ENCODE data around the gene THRSP. TPM values are rescaled to one million over a fixed set of nuclear protein-coding genes. Genes with fewer than 3 reads are reported as not detected.

THRSP gene
- total RNA-seq, 1 donor from 2014 or later, result not detected

DNA sequence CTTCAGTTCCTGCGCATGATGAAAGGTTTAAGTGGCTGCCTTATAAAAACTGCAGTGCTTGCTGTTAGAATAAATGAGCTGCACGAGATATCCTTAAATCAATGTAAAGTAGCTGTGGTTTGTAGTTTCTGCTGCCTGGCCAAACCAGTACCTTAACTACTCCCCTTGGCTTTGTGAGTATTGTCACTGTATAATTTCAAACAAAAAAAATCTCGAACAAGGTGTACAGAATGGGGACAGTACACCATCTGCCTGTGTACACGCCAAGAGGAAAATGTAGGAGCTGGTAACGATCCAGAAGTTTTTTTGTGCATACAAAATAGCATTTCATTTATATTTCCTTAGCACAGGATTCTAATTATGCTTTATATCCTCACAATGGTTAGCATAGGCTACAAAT, 36.6 kb downstream of the THRSP start:
- no peak overlapping the region for H3K4me3 Mint-ChIP-seq (ENCODE audit: unreplicated experiment)

DNA sequence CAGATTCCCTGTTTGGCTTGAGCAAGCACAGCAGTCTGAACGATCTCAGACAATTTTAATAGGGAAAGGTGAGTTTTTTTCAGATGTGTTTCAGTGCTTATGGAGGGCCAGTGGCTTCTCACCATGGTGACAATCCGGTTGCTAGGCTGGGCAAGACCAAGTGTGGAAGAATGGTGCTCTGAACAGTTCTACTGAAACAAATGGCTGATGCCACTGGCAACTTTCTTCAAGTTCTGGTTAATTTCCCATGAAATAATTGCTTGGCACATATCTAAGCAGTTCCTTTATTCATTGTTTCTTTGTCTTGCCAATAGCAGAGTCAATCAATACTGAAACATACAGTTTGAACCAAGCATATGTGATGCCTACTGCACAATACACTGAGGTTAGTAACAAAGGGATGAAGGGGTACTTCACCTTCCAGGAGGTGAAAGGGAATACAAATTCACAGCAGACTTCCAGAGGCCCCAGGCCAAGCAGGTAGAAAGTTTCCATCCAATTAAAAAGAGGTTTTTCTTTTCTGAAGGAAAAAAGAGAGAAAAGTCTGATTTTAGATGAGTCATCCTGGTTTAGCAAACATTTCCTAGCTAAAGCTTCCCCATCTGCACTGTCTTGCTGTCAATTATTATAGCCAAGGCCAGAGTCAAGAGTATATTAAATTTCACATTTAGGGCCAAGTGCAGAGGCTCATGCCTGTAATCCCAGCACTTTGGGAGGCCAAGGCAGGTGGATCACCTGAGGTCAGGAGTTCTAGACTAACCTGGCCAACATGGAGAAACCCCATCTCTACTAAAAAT, 37.2 kb downstream of the THRSP start:
- Mint-ChIP-seq H3K27me3 (ENCODE audit: unreplicated experiment) (no peaks in the 10 kb centered on the region), H3K9me3 (ENCODE audit: unreplicated experiment) (no peaks in the 10 kb centered on the region), H3K27ac (ENCODE audit: unreplicated experiment) (peak overlapping the region; percentile 67), H3K4me1 (ENCODE audit: low read depth, unreplicated experiment) (peaks cover 7% of the 10 kb centered on the region), H3K4me3 (ENCODE audit: unreplicated experiment) (no peak overlapping the region), H3K36me3 (ENCODE audit: unreplicated experiment) (no peaks in the 10 kb centered on the region)
- TF ChIP-seq, protein P1, sequence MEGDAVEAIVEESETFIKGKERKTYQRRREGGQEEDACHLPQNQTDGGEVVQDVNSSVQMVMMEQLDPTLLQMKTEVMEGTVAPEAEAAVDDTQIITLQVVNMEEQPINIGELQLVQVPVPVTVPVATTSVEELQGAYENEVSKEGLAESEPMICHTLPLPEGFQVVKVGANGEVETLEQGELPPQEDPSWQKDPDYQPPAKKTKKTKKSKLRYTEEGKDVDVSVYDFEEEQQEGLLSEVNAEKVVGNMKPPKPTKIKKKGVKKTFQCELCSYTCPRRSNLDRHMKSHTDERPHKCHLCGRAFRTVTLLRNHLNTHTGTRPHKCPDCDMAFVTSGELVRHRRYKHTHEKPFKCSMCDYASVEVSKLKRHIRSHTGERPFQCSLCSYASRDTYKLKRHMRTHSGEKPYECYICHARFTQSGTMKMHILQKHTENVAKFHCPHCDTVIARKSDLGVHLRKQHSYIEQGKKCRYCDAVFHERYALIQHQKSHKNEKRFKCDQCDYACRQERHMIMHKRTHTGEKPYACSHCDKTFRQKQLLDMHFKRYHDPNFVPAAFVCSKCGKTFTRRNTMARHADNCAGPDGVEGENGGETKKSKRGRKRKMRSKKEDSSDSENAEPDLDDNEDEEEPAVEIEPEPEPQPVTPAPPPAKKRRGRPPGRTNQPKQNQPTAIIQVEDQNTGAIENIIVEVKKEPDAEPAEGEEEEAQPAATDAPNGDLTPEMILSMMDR (IDR thresholded peaks at IDR 0.05; ENCODE audit: partially characterized antibody, unreplicated experiment), result no peak
- DNase-seq, result no peak

More for the DNA sequence above, 36.6 kb downstream of the THRSP start:
- peaks cover 7% of the 10 kb centered on the region for H3K4me1 Mint-ChIP-seq (ENCODE audit: low read depth, unreplicated experiment)
- no peak for DNase-seq
- TF ChIP-seq, protein P1 (IDR thresholded peaks at IDR 0.05; ENCODE audit: partially characterized antibody, unreplicated experiment), result no peak
- H3K9me3 Mint-ChIP-seq (ENCODE audit: unreplicated experiment), result no peaks in the 10 kb centered on the region
- H3K36me3 Mint-ChIP-seq (ENCODE audit: unreplicated experiment), result no peaks in the 10 kb centered on the region
- H3K27ac Mint-ChIP-seq (ENCODE audit: unreplicated experiment), result no peak overlapping the region
- no peaks in the 10 kb centered on the region for H3K27me3 Mint-ChIP-seq (ENCODE audit: unreplicated experiment)

DNA sequence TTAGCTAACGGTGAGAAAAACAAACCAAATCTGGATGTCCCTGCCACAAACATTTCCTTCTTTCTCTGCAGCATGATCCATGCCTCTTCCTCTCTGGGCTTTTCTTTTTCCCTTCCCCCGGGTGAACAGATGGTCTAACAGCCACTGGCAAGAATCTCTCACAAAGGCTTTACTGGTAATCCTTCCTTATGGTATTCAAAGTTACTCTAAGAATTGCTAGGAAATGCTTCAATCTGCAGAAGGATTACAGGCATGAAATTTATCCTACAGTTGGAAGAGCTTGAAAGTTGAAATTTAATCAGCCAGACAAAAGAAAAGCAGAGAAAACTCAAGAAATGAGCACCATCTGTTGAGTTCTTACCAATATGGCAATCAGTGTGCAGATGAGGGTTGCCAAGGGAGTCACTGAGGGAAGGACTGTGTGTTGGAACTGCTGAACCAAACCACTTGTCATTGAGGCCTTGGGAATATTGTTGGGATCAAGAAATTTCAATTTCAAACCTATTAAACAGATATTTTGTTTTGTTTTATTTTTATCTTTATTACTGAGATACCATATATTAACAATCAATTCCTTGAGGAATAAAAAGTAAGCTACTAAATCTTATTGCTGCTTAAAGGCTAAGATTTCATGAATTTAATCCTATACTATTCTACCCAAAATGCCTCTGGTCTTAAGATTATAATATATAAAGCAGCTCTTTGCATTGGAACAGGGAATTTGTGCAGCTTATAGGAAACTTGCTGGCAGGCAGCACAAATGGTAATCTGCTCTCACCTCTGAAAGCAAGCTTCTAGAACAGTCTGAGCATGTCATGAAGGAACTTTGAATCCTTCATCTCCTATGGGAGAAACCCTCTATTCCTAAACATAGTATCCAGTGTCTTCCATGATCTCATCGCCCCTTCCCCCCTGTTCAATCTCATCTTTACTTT, 45.7 kb downstream of the THRSP start:
- peaks cover 8% of the 10 kb centered on the region for H3K9me3 Mint-ChIP-seq (ENCODE audit: unreplicated experiment)
- peak; percentile 26 for DNase-seq
- H3K27ac Mint-ChIP-seq (ENCODE audit: unreplicated experiment), result peak overlapping the region; percentile 100
- H3K36me3 Mint-ChIP-seq (ENCODE audit: unreplicated experiment), result no peaks in the 10 kb centered on the region
- TF ChIP-seq, protein P1 (IDR thresholded peaks at IDR 0.05; ENCODE audit: partially characterized antibody, unreplicated experiment), result no peak
- H3K4me1 Mint-ChIP-seq (ENCODE audit: low read depth, unreplicated experiment), result peaks cover 30% of the 10 kb centered on the region
- peak overlapping the region; percentile 78 for H3K4me3 Mint-ChIP-seq (ENCODE audit: unreplicated experiment)
- H3K27me3 Mint-ChIP-seq (ENCODE audit: unreplicated experiment), result peaks cover 5% of the 10 kb centered on the region

DNA sequence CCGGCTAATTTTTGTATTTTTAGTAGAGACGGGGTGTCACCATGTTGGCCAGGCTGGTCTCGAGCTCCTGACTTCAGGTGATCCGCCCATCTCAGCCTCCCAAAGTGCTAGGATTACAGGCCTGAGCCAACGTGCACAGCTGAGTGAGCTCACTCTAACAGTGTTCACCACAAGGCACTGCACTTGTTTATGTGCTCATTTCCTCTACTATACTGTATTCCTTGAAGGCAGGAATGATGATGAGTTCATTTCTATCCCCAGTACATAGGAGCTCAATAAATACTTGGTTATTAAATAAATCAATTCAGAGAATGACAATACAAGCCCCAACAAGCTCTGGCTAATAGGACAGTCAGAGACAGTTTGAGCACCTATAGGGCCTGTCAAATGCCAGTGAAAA, 46.7 kb downstream of the THRSP start:
- H3K9me3 Mint-ChIP-seq (ENCODE audit: unreplicated experiment), result peaks cover 8% of the 10 kb centered on the region
- no peaks in the 10 kb centered on the region for H3K36me3 Mint-ChIP-seq (ENCODE audit: unreplicated experiment)
- peak overlapping the region; percentile 99 for H3K27ac Mint-ChIP-seq (ENCODE audit: unreplicated experiment)
- H3K27me3 Mint-ChIP-seq (ENCODE audit: unreplicated experiment), result peaks cover 5% of the 10 kb centered on the region
- no peak for DNase-seq
- peak overlapping the region; percentile 78 for H3K4me3 Mint-ChIP-seq (ENCODE audit: unreplicated experiment)
- TF ChIP-seq, protein P1 (IDR thresholded peaks at IDR 0.05; ENCODE audit: partially characterized antibody, unreplicated experiment), result no peak
- H3K4me1 Mint-ChIP-seq (ENCODE audit: low read depth, unreplicated experiment), result peaks cover 30% of the 10 kb centered on the region
